HG03097 (cell line): ENCODE results near the gene IPO11.

Experiments used
- ATAC-seq: cut with Tn5 transposase; IDR thresholded peaks from one replicate; pipeline ENCODE4 v1.9.1; 2021; ENCODE audit not compliant: unreplicated experiment, low FRiP score

Gene IPO11

GRCh38 chr5:62432621-62433064 lies 20.1 kb downstream of the IPO11 start:
- no peak for ATAC-seq

DNA sequence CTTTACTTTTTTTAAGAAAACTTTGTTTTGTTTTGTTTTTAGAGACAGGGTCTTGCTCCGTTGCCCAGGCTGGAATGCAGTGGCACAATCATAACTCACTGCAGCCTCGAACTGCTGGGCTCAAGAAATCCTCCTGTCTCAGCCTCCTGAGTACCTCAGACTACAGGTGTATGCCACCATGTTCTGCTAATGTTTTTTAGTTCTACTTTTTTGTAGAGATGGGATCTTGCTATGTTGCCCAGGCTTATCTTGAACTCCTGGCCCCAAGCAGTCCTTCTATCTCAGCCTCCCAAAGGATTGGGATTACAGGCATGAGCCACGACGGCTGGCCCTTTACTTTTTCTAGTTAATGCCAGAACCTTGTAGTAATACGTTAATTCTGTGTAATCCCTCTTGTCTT lies 36.0 kb downstream of the IPO11 start:
- ATAC-seq = no peak

GRCh38 chr5:62450259-62450658 lies 37.7 kb downstream of the IPO11 start:
- no peak for ATAC-seq

GRCh38 chr5:62457071-62457470 lies 44.5 kb downstream of the IPO11 start:
- no peak for ATAC-seq

DNA sequence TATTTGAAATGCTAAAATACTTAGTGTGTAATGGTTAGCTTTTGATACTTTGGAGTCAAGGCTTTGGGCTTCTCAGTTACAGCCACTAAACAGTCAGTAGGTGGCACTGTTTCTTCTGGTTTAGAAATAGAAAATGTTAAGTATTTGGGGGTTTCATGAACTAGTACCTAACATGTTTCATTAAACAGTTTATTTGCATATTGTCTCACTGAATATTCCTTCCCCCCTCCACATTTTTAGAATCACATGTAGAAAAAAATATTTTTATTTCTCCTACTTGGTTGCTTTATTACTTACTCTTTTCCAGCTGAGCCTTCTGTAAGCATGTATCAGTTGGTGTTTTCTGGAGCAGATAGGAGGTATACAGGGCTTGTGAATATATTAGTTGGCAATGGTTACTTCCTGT lies 48.0 kb downstream of the IPO11 start:
- ATAC-seq = peak; percentile 70

DNA sequence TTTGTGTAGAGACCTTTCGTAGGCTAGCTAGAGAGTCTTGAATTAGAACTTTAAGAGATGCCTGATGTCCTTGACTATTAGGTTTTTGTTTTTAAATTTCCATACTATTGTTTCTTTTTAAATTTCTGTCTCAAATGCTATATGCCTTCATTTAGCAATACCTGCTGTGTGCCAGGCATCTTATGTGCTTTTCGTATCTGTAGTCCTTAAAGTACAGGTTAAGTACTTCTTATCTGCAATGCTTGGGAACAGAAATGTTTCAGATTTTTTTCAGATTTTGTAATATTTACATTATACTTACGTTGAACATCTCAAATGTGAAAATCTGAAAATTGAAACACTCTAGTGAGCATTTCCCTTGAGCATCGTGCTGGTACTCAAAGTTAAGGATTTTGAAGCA lies 49.0 kb downstream of the IPO11 start:
- ATAC-seq = no peak

DNA sequence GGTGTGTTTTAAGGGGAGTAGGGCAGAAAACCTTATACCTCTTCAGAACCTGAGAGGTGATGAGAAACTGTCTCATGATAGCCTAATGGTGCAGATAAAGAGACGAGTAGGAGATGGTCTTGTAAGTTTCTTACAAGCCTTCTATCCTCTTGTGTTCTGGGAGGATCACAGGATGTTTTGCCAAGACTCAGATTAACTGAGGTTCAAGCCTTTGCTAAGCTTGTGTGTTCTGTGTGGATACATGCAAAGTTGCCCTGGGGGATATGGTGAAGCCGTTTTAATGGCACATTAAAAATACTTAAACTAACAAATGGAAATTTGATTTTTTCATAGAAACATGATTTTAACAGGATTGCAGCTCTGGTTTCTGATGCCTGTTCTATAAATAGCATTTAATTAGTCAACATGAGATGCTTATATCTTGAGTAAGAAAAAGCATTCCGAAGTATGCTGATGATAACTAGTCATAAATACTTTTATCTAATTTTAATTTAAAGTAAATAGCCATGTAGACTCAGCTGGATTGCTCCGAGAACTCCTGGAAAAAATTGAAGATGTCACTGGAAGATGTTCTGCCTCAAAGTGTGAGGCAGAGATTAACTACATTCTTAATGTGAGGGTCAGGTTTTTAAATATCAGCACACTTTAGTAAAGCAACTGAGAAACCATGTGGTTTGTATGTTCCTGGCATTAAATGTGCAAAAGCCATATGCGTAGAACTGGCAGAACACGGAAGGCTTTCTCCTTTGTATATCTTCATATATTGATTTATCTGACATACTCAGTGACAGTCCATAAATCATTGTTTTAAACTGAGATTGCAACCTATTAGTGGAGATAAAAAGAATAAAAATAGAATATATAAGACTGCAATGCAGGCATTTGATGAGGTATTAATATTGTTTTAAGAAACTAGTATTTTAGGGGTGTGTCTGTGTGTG lies 53.7 kb downstream of the IPO11 start:
- ATAC-seq = no peak

DNA sequence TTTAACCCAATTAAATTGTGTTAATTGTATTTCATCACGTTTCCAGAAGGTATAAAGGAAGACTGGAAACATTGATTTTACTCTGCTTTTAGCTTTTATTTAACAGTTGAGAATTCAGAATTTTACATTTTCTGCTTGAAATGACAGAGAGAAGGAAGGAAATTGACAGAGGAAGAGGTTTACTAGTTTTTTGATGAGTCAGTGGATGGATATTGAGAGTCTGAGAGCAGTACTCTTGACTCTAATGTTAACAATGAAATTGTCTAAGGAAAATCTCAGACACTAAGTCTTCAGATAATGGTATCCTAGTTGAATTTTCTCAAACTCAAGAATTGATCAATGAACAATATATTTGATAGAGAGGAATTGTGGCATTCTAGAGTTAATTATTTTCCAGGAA lies 60.6 kb downstream of the IPO11 start:
- ATAC-seq = no peak

GRCh38 chr5:62475072-62475471 lies 62.5 kb downstream of the IPO11 start:
- no peak for ATAC-seq

GRCh38 chr5:62477801-62478200 lies 65.2 kb downstream of the IPO11 start:
- no peak for ATAC-seq

DNA sequence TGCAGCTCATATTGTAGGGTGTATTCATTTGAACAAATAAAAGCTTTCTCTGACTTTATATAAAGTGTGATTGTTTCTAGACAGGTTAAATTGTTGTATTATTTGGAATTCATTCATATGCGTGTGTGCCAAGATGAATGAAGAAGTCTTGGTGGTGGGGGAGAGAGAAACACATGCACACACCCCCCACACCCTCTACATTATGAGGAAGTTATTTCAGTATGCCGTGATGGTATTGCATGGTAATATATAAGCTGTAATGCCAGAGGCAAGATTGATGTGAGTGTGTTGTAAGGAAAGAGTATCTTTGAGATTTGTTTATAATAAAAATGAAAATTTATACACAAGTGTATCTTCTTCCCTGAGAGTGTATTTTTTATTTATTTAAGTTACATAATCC lies 71.0 kb downstream of the IPO11 start:
- ATAC-seq = no peak

DNA sequence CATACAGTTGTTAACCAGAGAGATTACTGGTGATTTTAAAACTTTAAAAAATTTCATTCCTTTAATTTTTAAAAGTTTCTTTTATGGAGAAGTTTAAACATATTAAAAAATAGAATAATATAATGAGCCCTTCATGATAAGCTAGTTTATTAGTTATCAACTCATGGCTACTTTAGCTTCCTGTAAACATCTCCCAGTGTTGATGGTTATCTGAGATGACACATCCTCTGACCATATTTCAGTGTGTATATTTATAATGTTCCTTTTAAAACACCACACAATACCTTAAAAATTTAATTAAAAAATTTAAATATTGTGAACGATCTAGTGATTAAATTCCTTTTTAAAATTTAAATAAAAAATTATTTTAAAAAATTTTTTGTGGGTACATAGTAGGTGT lies 74.1 kb downstream of the IPO11 start:
- no peak for ATAC-seq

DNA sequence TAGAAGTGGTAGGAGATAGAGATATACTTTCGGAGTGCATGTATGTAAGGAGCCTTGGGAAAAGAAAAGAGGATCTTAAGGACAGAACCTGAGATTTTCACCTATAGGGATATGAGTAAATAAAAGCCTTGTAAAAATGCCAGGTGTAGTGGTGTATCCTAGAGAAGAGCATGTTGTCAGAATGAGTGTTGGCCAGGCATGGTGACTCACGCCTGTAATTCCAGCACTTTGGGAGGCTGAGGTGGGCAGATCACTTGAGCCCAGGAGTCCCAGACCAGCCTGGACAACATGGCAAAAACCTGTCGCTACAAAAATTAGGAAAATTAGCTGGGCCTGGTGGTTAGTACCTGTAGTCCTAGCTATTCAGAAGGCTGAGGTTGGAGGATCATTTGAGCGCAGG lies 76.0 kb downstream of the IPO11 start:
- no peak for ATAC-seq

GRCh38 chr5:62489471-62489870 lies 76.9 kb downstream of the IPO11 start:
- ATAC-seq = no peak

- ATAC-seq = no peak
These were observed 82.2 kb downstream of the IPO11 start for GRCh38 chr5:62494772-62495171.

DNA sequence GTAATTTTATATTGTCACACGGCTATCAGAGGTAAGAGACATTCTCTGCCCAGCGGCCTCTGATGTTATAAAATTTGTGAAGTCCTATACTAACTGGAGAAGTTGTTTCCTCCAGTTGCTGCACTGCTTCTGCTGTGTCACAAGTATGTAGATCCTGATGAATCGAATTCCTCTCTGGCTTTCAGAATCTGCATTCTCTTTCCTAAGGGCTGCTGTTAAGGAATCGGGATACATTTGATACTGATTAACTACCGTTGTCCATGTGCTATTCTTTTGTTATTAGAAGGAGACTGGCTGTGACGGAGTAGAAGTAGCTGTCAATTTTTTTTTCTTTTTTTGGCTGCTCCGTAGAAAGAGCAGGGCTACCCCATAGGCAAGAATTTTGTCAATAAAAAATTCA lies 84.3 kb downstream of the IPO11 start:
- no peak for ATAC-seq

- no peak for ATAC-seq
These were observed 86.4 kb downstream of the IPO11 start for GRCh38 chr5:62498961-62499360.

- no peak for ATAC-seq
These were observed 87.2 kb downstream of the IPO11 start for GRCh38 chr5:62499756-62500155.

- no peak for ATAC-seq
These were observed 90.0 kb downstream of the IPO11 start for GRCh38 chr5:62502456-62503101.

DNA sequence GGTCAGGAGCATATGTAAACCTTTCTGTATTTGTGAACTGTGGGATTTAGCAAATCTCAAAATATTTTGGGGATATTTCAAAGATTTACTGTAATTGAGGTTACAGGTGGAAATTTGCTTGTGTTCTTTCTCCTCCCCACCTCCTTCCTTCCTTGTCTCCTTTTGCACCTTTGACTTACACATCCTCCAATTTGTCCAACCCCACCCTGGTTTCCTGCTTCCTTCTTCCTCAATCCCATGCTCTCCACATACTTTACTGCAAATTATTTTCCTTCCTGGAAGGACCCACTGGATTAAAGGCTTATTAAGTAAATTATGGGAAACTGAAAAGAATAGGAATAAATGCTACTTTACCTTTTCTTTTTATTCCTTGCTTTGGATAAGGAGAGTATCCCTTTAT lies 91.6 kb downstream of the IPO11 start:
- ATAC-seq = no peak

GRCh38 chr5:62506659-62507460 lies 94.3 kb downstream of the IPO11 start:
- no peak for ATAC-seq
